Mucosa of rectum (tissue), 2 donors: ENCODE measurements around the gene AKTIP.

ENCODE experiments used
- H3K27ac ChIP-seq, 2 donors: one replicate each; pipeline ENCODE4 v1.7.0; 2013; ENCODE audit warnings: inconsistent platforms in 2 of 2, low read depth in 2 of 2, low read length in 2 of 2
- H3K27me3 ChIP-seq, 2 donors: one replicate each; pipeline ENCODE4 v1.7.0; 2013; ENCODE audit warnings: low read length in 2 of 2; ENCODE audit not compliant: control insufficient read depth in 2 of 2, insufficient read depth in 2 of 2
- H3K36me3 ChIP-seq, 2 donors: one replicate each; pipeline ENCODE4 v1.7.0; 2013; ENCODE audit warnings: low read length in 2 of 2; ENCODE audit not compliant: control insufficient read depth in 2 of 2, insufficient read depth in 2 of 2
- H3K4me1 ChIP-seq, 2 donors: one replicate each; pipeline ENCODE4 v1.7.0; 2013; ENCODE audit warnings: low read length in 2 of 2, mild to moderate bottlenecking in 1 of 2; ENCODE audit not compliant: control insufficient read depth in 2 of 2, insufficient read depth in 2 of 2
- H3K4me3 ChIP-seq, 2 donors: one replicate each; pipeline ENCODE4 v1.7.0; 2013; ENCODE audit warnings: low read length in 2 of 2
- H3K9ac ChIP-seq, 2 donors: one replicate each; pipeline ENCODE4 v1.7.0; 2013; ENCODE audit warnings: low read length in 2 of 2, low read depth in 1 of 2, mild to moderate bottlenecking in 1 of 2
- H3K9me3 ChIP-seq, 2 donors: one replicate each; pipeline ENCODE4 v1.7.0; 2013; ENCODE audit warnings: low read length in 2 of 2; ENCODE audit not compliant: control insufficient read depth in 2 of 2
- donor health status: healthy.
- donor health status: Normal muscosa, but diverticular disease.

The AKTIP gene

GRCh38 chr16:53446090-53446489, 56.9 kb downstream of the AKTIP start:
- Histone ChIP-seq H3K4me3 (peak overlapping the region in 1 of 2 donors; percentile 14), H3K27me3 (no peaks in the 10 kb centered on the region), H3K4me1 (no peaks in the 10 kb centered on the region), H3K9ac (no peak overlapping the region), H3K36me3 (peaks cover 25 to 31% of the 10 kb centered on the region in 2 donors), H3K27ac (no peak overlapping the region), H3K9me3 (no peaks in the 10 kb centered on the region)

- peaks cover 27 to 33% of the 10 kb centered on the region in 2 donors for H3K36me3 ChIP-seq
These were observed 57.5 kb downstream of the AKTIP start for GRCh38 chr16:53445534-53445933.

More at GRCh38 chr16:53445534-53445933, 57.5 kb downstream of the AKTIP start:
- H3K4me3 ChIP-seq: no peak overlapping the region
- H3K4me1 ChIP-seq: no peaks in the 10 kb centered on the region
- H3K9me3 ChIP-seq: no peaks in the 10 kb centered on the region
- H3K27me3 ChIP-seq: no peaks in the 10 kb centered on the region
- H3K27ac ChIP-seq: no peak overlapping the region
- no peak overlapping the region for H3K9ac ChIP-seq
